Left forelimb (tissue), 1 donor: ENCODE data around the gene PAPOLB.
"Not testable (repeated sequence)": the region's sequence is repeated elsewhere in the genome, so short reads cannot be mapped to it uniquely, and the experiment has no call there.

ENCODE experiments used
- DNase-seq: peaks from one replicate; pipeline ENCODE4 v3.0.0-alpha.2; 2018; ENCODE audit warnings: low spot score

The PAPOLB gene

GRCh38 chr7:4861673-4862072 is at the start of gene PAPOLB:
TSS of gene PAPOLB (minus strand) at chr7:4862030. CDS start at chr7:4861810, 220 bp downstream.
- no peak for DNase-seq

- no peak for DNase-seq
Measured at GRCh38 chr7:4911111-4911828, 49.4 kb upstream of the PAPOLB start.

- no peak for DNase-seq
Measured at GRCh38 chr7:4906682-4907081, 44.9 kb upstream of the PAPOLB start.

DNA sequence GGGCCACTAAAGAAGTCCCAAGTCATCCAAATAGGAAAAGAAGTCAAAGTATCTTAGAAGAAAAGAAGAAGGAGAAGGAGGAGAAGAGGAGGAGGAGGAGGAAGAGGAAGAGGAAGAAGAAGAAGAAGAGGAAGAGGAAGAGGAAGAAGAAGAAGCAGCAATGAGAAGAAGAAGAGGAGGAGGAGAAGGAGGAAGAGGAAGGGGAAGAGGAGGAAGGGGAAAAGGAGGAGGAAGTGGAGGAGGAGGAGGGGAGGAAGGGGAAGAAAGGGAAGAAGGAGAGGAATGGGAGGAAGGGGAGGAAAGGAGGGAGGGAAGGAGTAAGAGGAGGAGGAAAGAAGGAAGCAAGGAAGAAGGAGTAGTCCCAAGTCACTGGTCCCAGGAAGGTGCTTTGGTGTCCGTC is 43.3 kb upstream of the PAPOLB start:
- DNase-seq: no peak

GRCh38 chr7:4904346-4904745 is 42.5 kb upstream of the PAPOLB start:
- DNase-seq: no peak

DNA sequence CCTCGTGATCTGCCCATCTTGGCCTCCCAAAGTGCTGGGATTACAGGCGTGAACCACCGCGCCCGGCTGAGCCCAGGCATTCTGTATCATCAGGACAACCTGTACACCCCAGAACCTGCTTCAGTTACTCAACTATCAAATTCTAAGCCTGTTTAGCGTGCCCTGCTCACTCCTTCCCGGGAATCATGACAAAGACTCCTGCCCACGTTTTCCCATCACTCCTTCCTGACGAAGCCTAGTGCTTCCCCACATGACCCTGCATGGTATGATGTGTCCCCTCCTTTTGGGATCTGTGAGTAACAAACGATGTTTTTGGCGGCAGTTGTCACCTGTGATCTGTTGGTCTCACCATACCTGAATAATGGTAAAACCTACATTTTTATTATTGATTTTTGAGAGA is 33.9 kb upstream of the PAPOLB start:
- no peak for DNase-seq

GRCh38 chr7:4894482-4894881 is 32.7 kb upstream of the PAPOLB start:
- no peak for DNase-seq

DNA sequence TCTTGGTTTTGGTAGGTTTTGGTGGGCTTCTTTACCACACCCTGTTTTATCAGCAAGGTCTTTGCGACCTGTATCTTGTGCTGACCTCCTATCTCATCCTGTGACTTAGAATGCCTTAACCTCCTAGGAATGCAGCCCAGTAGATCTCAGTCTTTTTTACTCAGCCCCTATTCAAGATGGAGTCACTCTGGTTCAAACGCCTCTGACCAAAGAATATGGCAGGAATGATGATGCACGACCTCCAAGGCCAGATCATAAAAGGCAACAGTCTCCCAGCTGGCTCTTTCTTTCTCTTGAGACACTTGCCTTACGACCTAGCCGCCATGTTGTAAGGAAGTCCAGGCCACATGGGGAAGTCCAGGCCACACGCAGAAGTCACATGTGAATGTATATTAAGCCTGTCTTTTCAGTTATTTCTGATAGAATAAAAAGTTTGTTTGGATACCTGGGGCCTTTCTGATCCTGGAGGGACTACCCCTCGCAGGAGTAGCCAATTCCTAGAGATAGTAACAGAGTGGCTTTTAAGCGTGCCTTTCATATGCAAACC is 32.2 kb upstream of the PAPOLB start:
- no peak for DNase-seq

DNA sequence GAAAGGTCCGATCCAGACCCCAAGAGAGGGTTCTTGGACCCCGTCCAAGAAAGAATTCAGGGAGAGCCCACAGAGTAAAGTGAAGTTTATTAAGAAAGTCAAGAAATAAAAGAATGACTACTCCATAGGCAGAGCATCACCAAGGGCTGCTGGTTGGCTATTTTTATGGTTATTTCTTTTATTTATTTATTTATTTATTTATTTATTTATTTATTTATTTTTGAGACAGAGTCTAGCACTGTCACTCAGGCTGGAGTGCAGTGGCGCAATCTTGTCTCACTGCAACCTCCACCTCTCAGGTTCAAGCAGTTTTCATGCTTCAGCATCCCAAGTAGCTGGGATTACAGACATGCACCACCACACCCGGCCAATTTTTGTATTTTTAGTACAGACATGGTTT is 31.4 kb upstream of the PAPOLB start:
- DNase-seq: not testable (repeated sequence)

DNA sequence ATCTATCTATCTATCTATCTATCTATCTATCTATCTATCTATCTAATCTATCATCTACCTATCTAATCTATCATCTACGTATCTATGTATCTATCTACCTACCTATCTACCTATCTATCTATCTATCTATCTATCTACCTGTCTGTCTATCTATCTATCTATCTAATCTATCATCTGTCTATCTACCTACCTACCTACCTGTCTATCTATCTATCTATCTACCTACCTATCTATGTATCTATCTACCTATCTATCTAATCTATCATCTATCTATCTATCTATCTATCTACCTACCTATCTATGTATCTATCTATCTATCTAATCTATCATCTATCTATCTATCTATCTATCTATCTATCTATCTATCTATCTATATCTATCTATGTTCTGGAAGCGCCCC is 29.7 kb upstream of the PAPOLB start:
- not testable (repeated sequence) for DNase-seq

GRCh38 chr7:4889682-4890081 is 27.9 kb upstream of the PAPOLB start:
- no peak for DNase-seq

DNA sequence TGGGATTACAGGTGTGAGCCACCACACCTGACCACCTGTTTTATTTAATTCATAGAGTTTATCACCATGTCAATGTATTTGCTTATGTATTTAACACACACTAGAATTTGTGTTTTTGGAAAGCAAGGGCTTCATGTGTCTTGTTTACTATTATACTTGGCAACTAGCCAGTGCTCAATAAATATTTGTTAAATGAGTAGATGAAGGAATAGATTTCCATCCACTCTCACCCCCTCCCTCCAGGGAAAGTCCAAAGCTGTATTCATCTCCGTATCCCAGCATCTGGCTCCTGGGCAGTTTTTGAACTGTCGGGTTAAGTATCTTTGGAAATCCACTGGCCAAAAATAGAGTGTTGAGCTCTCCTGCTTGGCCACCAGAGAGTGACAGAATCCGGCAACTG is 26.3 kb upstream of the PAPOLB start:
- DNase-seq: no peak

DNA sequence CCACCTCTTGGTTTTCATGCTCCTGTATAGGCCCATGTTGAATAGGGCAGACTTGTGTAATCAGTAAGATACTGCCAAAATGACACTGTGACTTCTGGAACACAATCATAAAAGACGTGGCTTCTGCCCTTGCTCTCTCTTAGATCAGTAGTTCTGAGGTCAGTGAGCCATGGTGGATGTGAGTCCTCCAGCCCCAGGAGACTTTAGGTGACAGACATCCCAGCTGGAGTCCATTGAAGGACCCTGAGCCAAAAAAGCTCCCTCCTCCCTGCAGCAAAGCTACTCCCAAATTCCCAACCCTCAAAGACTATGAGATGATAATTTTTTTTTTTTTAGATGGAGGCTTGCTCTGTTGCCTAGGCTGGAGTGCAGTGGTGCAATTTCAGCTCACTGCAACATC is 24.8 kb upstream of the PAPOLB start:
- no peak for DNase-seq

DNA sequence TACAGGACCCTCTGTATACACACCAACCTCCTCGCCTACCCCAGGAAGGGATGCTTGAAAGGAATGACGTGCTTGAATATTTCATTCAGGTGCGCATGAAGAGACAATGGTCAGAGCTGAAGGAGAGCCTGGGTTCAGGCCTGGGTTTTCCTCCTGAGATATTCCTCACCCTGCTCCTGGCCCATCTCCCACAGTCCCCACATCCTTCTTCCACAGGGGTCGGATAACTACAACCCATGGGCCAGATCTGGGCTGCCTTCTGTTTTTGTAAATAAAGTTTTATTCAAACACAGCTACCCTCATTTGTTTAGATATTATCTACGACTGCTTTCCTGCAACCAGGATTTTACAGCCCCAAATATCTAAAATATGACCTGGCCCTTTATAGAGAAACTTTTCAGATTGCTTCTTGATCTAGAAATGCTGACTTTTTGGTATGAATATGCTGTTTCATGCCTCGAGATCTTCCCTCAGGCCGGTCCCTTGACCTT is 23.5 kb upstream of the PAPOLB start:
- no peak for DNase-seq

- DNase-seq: no peak
Measured at GRCh38 chr7:4884164-4884563, 22.3 kb upstream of the PAPOLB start.

GRCh38 chr7:4883372-4884144 is 21.7 kb upstream of the PAPOLB start, which contains the start of gene RADIL:
TSS of gene RADIL (minus strand) at chr7:4883716. CDS start at chr7:4878139, 5,577 bp downstream.
- peak; percentile 91 for DNase-seq

DNA sequence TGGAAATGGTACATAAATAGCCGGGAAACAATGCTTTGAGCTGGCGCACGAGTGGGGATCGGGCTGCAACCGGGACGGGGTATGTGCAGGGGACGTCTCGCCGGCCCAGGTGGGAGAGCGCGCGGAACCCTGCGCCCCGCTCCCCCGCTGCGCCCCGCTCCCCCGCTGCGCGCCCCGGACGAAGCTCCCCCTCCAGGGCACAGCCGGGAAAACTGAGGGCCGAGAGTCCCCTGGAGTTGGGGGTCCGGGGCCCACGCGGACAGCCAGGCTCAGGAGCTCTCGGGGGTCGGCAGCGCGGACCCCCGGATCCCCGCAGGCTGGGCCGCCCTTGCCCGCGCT is 21.2 kb upstream of the PAPOLB start:
- DNase-seq: no peak

GRCh38 chr7:4882169-4883032 is 20.6 kb upstream of the PAPOLB start:
- peak; percentile 83 for DNase-seq

DNA sequence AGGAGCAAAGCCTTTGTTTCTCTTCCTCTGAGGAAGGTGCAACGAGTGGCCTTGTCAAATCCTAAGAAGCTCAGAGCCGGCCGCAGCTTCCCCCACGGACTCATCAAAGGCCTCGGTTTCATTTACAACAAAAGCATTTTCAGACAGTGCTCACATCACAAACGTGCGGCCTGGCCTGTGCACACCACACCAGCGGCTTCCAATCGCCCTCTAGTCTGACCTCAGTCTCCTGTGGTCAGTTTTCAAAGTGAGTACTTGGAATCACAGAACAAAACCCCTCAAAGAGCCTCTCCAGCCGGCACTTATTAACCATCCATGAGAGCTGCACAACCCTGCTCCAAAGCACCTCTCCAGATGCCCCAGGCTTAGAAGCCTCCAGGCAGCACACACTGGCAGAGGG is 18.4 kb upstream of the PAPOLB start:
- no peak for DNase-seq

- DNase-seq: no peak
Measured at GRCh38 chr7:4879396-4880081, 17.7 kb upstream of the PAPOLB start.
